Subcutaneous adipose tissue (tissue), 4 donors: ENCODE data around the gene SUN5. TPM values are rescaled to one million over a fixed set of nuclear protein-coding genes. Genes with fewer than 3 reads are reported as not detected.

Experiments used
- total RNA-seq, 4 donors: library from RNA; depleted of rRNA; stranded (reverse); fragments of >200 nt; gene quantifications; one replicate each; pipeline ENCODE4 v1.1.0, GENCODE V29; 2016
- TF ChIP-seq, protein P1 (sequence below): fragments of 450-650 bp; IDR thresholded peaks from one replicate; pipeline ENCODE4 v1.5.1; 2016; ENCODE audit warnings: low read depth, mild to moderate bottlenecking, control low read depth, antibody characterized with exemption, moderate library complexity

SUN5 gene
- total RNA-seq, 4 donors from 2014 or later = not detected

DNA sequence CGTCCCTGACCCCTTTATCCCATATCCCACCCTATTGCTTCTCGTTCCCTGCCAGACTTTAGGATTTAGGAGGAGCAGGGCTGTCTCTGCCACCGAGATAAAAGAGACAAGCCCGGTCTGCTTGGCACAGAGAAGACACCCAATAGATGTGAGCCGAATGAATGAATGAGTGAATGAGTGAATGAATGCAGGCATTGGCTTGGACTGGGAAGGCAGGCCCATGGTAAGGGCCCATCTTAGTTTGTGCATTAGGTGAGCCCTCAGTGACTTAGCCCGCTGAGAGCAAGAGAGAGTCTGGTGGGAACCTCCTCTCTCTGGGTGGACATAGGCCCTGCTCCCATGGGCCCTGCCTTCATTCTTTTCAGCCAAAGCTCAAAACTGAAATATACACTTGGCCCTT lies 26.3 kb upstream of the SUN5 start:
- TF ChIP-seq, protein P1, sequence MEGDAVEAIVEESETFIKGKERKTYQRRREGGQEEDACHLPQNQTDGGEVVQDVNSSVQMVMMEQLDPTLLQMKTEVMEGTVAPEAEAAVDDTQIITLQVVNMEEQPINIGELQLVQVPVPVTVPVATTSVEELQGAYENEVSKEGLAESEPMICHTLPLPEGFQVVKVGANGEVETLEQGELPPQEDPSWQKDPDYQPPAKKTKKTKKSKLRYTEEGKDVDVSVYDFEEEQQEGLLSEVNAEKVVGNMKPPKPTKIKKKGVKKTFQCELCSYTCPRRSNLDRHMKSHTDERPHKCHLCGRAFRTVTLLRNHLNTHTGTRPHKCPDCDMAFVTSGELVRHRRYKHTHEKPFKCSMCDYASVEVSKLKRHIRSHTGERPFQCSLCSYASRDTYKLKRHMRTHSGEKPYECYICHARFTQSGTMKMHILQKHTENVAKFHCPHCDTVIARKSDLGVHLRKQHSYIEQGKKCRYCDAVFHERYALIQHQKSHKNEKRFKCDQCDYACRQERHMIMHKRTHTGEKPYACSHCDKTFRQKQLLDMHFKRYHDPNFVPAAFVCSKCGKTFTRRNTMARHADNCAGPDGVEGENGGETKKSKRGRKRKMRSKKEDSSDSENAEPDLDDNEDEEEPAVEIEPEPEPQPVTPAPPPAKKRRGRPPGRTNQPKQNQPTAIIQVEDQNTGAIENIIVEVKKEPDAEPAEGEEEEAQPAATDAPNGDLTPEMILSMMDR = no peak

DNA sequence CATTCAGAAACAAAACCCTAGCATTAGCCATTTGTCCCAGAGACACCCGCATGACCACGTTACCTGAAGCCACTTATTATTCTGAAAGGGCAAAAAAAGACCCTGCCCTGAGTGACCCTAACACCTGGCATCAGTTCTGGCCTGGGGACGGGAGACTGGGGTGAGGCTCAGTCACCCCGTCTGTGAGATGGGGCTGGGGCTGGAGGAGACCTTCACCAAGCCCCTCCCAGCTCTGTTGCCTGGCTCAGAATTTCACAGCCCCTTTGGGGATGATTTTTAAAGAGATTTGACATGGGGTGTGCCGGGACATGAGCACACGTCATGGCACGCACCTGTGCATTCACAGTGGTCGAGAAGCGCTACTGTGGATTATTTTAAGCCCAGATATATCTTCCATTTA lies 25.8 kb upstream of the SUN5 start:
- TF ChIP-seq, protein P1 = no peak

DNA sequence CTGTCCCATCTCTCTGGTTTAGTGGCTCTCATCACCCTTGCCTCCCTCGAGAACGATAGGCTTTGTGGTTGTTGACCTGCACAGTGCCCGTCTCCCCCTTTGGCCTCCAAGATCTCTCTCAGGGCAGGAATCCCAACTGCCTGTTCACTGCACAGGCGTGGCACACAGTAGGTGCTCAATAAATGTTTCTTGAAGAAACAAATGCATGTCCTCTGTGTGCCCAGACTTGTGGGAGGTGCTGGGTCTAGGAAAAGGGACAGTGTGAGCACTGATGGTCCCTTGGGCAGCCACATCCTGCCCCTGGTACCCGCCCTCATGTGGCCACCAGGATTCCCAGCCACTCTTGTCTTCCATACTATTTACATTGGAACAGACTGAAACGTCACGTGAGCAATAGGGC lies 24.6 kb upstream of the SUN5 start:
- TF ChIP-seq, protein P1 = no peak

DNA sequence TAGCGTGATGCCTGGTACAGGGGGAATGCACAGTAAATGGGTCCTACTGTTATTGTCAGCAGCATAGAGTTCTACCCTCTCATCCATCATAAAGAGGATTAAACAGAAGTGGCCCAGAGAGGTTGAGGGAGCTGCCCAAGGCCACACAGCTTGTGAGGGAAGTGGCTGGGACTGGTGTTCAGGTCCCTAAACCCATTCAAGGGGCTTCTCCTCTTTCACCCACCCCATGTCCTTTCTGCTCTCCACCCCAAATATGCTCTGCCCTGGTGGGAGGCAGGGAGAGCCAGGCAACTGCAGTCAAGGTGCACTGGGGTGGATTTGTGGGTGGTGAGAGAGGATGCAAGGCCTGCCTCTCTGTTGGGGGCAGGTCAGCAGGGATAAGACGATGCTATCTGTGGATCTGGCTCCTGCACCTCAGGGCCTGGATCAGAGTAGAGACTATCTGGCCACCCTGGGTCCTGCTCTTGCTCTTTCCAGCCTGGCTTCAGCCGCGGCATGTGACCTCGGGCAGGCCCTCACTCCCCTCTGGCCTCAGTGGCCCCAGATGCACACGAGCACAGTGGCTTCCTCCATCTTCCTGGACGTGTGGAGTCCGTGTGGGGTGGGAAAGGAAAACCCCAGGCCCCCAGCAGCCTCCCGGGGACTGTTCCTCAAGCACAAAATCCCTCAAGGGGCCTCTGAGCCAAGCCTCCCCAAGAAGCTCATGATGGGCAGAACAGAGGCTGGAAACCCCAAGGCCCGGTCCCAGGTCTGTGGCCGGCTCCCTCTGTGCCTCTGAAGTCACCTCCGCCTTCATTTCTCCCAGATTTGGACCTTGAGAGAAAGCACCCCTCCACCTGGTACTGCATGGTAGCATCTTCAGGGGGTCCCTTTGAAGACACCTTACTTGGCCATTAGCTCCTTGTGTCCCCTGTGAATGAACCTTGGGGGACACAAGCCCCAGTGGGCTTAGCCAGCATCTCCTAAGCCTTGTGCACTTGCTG lies 23.8 kb upstream of the SUN5 start:
- TF ChIP-seq, protein P1 = no peak

DNA sequence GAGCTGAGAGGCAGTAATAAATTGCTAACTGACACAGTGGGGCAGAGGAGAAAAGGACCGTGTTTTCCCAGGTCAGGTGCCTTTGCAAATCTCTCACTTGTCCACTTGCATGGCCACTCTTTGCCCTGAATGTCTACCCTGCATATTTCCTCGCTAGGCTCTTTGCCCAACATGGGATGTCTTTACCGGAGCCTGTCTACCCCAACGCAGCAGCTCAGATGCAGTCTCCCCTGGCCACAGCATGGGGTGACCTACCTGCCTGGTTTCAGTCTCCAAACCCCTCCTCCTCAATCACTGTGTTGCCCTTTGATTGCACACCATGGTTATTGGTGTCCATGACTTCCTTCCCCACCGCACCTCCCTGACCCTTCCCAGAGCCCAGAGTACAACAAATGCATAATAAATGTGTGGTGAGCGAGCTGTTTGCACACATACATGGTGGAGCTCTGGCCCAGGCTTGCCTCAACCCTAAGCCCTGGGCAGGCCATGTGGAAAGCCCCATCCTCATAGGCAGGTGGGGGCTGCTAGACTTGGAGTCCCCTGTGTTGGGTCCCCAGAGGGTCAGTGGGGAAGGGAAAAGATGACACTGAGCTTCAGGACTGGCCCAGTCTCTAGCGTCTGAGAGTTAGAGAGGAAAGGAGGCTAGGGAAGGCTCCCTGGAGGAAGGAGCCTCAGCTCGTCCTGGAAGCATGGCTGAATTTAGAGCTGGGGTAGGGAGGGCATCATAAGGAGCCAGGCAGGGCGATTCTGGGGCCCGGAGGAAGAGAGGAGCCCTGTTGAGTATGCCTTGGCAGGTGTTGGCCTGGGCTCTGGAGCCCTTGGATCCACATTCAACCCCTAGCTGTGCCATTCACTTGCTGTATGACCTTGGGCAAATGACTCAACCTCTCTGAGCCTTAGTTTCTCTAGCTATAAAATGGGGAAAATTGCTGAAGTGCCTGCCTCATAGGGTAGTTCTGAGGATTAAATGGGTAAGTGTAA lies 22.8 kb upstream of the SUN5 start:
- TF ChIP-seq, protein P1 = no peak

DNA sequence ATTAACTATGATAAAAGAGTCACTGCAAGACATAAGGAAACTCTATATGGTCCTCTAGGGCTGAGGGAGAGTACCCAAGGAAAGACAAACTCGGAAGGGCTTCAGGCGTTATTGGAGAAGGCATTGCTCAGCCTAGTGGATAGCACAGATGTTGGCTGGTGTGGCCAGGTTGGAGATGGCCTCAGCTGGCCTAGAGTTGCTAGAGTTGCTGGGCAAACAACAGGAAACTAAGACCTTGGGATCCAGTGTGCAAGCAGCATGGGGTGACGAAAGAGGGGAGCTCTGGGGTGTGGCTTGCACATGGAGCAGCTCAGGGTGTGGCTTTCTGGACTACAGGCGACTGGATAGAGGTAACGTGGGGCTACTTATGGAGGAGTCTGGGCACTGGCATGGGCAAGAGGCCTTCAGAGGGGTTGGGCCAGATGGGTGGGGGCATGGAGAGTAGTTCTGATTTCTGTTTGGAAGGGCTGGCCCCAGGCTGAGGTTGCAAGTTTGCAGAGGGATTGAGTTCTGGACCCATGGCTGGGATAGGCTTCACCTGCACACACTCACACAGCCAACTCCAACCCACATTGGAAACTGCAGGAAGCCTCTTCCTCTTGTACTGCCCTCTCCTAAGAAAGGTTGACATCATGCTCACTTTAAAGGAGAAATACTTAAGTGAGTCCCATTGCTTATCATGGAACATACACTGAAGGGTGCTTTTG lies 22.0 kb upstream of the SUN5 start:
- TF ChIP-seq, protein P1 = no peak
